Neuronal stem cell (in vitro differentiated cells): ENCODE measurements around the gene THEM4.
"Not testable (repeated sequence)": the region's sequence is repeated elsewhere in the genome, so short reads cannot be mapped to it uniquely, and the experiment has no call there.

Experiments used
- DNase-seq: peaks from one replicate; pipeline ENCODE4 v3.0.0-alpha.2; 2013; ENCODE audit warnings: low spot score
- H2AFZ ChIP-seq: one replicate; pipeline ENCODE4 v1.6.1; 2013; ENCODE audit warnings: mild to moderate bottlenecking, low read length, inconsistent platforms
- H2AK5ac ChIP-seq: 2 replicates; pipeline ENCODE4 v1.6.1; 2013; ENCODE audit warnings: low read depth, mild to moderate bottlenecking, inconsistent platforms, low read length, moderate library complexity, mixed read lengths
- H2BK120ac ChIP-seq: 2 replicates; pipeline ENCODE4 v1.6.1; 2013; ENCODE audit warnings: low read depth, mild to moderate bottlenecking, inconsistent platforms, low read length, moderate library complexity, mixed read lengths
- H2BK12ac ChIP-seq: one replicate; pipeline ENCODE4 v1.6.1; 2013; ENCODE audit warnings: low read length, inconsistent platforms
- H2BK15ac ChIP-seq: 2 replicates; pipeline ENCODE4 v1.6.1; 2013; ENCODE audit warnings: mild to moderate bottlenecking, low read length, inconsistent platforms, mixed read lengths
- H2BK5ac ChIP-seq: one replicate; pipeline ENCODE4 v1.6.1; 2013; ENCODE audit warnings: inconsistent platforms, mild to moderate bottlenecking, low read length, moderate library complexity
- H3K14ac ChIP-seq: one replicate; pipeline ENCODE4 v1.6.1; 2013; ENCODE audit warnings: low read length, inconsistent platforms
- H3K18ac ChIP-seq: 2 replicates; pipeline ENCODE4 v1.6.1; 2013; ENCODE audit warnings: low read length, inconsistent platforms
- H3K23ac ChIP-seq: 2 replicates; pipeline ENCODE4 v1.6.1; 2013; ENCODE audit warnings: low read depth, mild to moderate bottlenecking, mixed read lengths, low read length, inconsistent platforms; ENCODE audit not compliant: poor library complexity
- H3K27ac ChIP-seq: replicated peaks from 3 replicates; pipeline ENCODE4 v1.5.1; 2013; ENCODE audit warnings: low read length, inconsistent platforms
- H3K27me3 ChIP-seq, 3 experiments: 2 replicates each; pipeline ENCODE4 v1.6.1; 2013; ENCODE audit warnings: low read length in 3 of 3, mild to moderate bottlenecking in 2 of 3, inconsistent platforms in 1 of 3, low read depth in 1 of 3, mixed read lengths in 1 of 3, moderate library complexity in 1 of 3; ENCODE audit not compliant: control insufficient read depth in 3 of 3, insufficient read depth in 3 of 3
- H3K36me3 ChIP-seq, 2 donors: replicated peaks in 1 of 2; 2 replicates each; pipeline ENCODE4 v1.6.1; 2013; ENCODE audit warnings: low read length in 2 of 2; ENCODE audit not compliant: control insufficient read depth in 2 of 2, insufficient read depth in 2 of 2
- H3K4ac ChIP-seq: 2 replicates; pipeline ENCODE4 v1.6.1; 2013; ENCODE audit warnings: inconsistent platforms, mild to moderate bottlenecking, low read length, moderate library complexity
- H3K4me1 ChIP-seq, 2 donors: 1 replicate in 1 of 2; 2 replicates in 1 of 2; pipeline ENCODE4 v1.6.1; 2013; ENCODE audit warnings: low read length in 2 of 2, low read depth in 1 of 2; ENCODE audit not compliant: control insufficient read depth in 2 of 2, insufficient read depth in 1 of 2
- H3K4me2 ChIP-seq: one replicate; pipeline ENCODE4 v1.6.1; 2013; ENCODE audit warnings: mild to moderate bottlenecking, low read length, inconsistent platforms; ENCODE audit not compliant: insufficient read depth, poor library complexity, severe bottlenecking
- H3K4me3 ChIP-seq, 2 donors: 2 replicates each; pipeline ENCODE4 v1.5.1; 2013; ENCODE audit warnings: low read length in 2 of 2, mild to moderate bottlenecking in 2 of 2, inconsistent platforms in 1 of 2, moderate library complexity in 1 of 2
- H3K79me1 ChIP-seq: one replicate; pipeline ENCODE4 v1.6.1; 2013; ENCODE audit warnings: low read depth, mild to moderate bottlenecking, inconsistent platforms, low read length, moderate library complexity
- H3K9ac ChIP-seq: one replicate; pipeline ENCODE4 v1.6.1; 2013; ENCODE audit warnings: mild to moderate bottlenecking, low read depth, low read length, inconsistent platforms; ENCODE audit not compliant: poor library complexity
- H3K9me3 ChIP-seq, 2 donors: replicated peaks in 1 of 2; 2 replicates each; pipeline versions ENCODE3 to v1.6.1; 2013; ENCODE audit warnings: low read length in 2 of 2, mild to moderate bottlenecking in 2 of 2, inconsistent platforms in 1 of 2, low read depth in 1 of 2, mixed read lengths in 1 of 2, moderate library complexity in 1 of 2; ENCODE audit not compliant: control insufficient read depth in 2 of 2, insufficient read depth in 1 of 2
- H4K8ac ChIP-seq: one replicate; pipeline ENCODE4 v1.6.1; 2013; ENCODE audit warnings: low read depth, mild to moderate bottlenecking, inconsistent platforms, low read length, moderate library complexity
- H4K91ac ChIP-seq: one replicate; pipeline ENCODE4 v1.6.1; 2013; ENCODE audit warnings: low read length, low read depth, mild to moderate bottlenecking, inconsistent platforms; ENCODE audit not compliant: poor library complexity
- WGBS, 2 donors: extraction: QIAGEN DNeasy Blood & Tissue Kit; methylation state at CpG; one replicate each; pipeline ENCODE4 v1.1.7; 2013; ENCODE audit warnings: missing lambda C conversion rate in 2 of 2, mixed read lengths in 1 of 2; ENCODE audit not compliant: insufficient read length in 2 of 2, insufficient replicate concordance in 1 of 2; ENCODE audit errors: extremely low coverage in 2 of 2; 5-methylcytosine and 5-hydroxymethylcytosine counted together

The THEM4 gene

DNA sequence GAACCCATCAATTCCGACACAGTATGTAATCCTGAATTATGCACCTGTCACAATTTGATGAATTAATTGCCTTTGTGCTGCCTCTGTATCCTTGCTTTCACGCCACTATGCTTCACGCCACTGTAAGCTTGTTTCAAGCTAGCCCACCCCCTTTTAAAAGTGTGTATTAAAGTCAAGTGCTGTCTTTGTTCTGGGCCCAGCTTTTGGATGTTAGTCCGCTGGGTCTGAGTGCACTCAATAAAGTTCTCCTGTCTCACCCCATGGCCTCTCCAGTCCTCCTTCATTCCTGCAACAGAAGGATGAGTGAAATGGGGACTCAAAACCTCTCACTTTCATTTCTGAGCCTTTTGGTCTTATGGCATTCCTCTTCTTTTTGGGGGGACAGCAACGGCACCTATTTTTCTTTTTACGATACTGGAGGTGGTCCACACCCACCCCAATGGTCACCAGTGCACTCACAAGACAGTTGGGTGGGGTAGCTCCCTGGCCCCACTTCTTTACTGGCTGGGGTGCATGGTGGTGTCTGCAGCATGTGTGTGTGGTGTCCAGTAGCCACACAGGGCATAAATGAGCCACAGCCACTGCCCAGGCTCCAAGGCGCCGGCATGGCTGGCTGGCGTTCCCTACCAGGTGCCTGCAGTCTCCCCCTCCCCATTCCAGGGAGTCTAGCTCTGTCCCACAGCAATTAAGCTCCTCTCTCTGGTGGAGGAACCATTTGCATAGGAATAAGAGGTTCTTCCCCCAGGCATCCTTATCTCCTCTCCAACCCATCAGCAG lies 1.8 kb downstream of the THEM4 start:
- peaks cover 1 to 8% of the 10 kb centered on the region in 2 donors for H3K36me3 ChIP-seq
- no peak overlapping the region for H4K8ac ChIP-seq
- no peak overlapping the region for H3K18ac ChIP-seq
- H2BK120ac ChIP-seq: no peak overlapping the region
- no peak overlapping the region for H2BK15ac ChIP-seq
- no peak overlapping the region for H3K4ac ChIP-seq
- H3K79me1 ChIP-seq: peaks cover 2% of the 10 kb centered on the region
- H2AK5ac ChIP-seq: peak overlapping the region; percentile 50
- H3K14ac ChIP-seq: no peak overlapping the region
- DNase-seq: peak; percentile 12
- no peak overlapping the region for H2AFZ ChIP-seq
- no peak overlapping the region for H4K91ac ChIP-seq
- no peak overlapping the region for H3K27ac ChIP-seq
- no peak overlapping the region for H2BK12ac ChIP-seq
- no CpG with 5 or more reads among the region's 9 CpGs for WGBS, 2 donors
- peaks cover 0 to 7% (median 0%) of the 10 kb centered on the region in 3 experiments for H3K27me3 ChIP-seq
- peak overlapping the region in 1 of 2 donors; percentile 97 for H3K4me3 ChIP-seq
- H3K9ac ChIP-seq: no peak overlapping the region
- H3K23ac ChIP-seq: no peak overlapping the region
- peaks cover 0 to 2% of the 10 kb centered on the region in 2 donors for H3K4me1 ChIP-seq
- peaks cover 9 to 11% of the 10 kb centered on the region in 2 donors for H3K9me3 ChIP-seq
- H3K4me2 ChIP-seq: no peak overlapping the region
- H2BK5ac ChIP-seq: no peak overlapping the region

DNA sequence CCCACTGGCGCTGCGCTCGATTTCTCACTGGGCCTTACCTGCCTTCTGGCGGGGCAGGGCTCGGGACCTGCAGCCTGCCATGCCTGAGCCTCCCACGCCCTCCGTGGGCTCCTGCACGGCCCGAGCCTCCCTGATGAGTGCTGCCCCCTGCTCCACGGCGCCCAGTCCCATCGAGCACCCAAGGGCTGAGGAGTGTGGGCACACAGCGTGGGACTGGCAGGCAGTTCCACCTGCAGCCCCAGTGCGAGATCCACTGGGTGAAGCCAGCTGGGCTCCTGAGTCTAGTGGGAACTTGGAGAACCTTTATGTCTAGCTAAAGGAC lies 3.0 kb downstream of the THEM4 start:
- not testable (repeated sequence) for H2BK12ac ChIP-seq, H3K4me2 ChIP-seq, H3K4me1 ChIP-seq, H3K9ac ChIP-seq, H3K4me3 ChIP-seq, H2AK5ac ChIP-seq, H2BK5ac ChIP-seq, H3K14ac ChIP-seq, H3K36me3 ChIP-seq, H3K27me3 ChIP-seq, H3K23ac ChIP-seq, H4K8ac ChIP-seq, DNase-seq, H2AFZ ChIP-seq, H3K4ac ChIP-seq, H2BK120ac ChIP-seq, H3K18ac ChIP-seq, H2BK15ac ChIP-seq, H3K79me1 ChIP-seq, H4K91ac ChIP-seq, H3K27ac ChIP-seq
- WGBS, 2 donors: no CpG with 5 or more reads among the region's 14 CpGs
- H3K9me3 ChIP-seq: peaks cover 9 to 16% of the 10 kb centered on the region in 2 donors

DNA sequence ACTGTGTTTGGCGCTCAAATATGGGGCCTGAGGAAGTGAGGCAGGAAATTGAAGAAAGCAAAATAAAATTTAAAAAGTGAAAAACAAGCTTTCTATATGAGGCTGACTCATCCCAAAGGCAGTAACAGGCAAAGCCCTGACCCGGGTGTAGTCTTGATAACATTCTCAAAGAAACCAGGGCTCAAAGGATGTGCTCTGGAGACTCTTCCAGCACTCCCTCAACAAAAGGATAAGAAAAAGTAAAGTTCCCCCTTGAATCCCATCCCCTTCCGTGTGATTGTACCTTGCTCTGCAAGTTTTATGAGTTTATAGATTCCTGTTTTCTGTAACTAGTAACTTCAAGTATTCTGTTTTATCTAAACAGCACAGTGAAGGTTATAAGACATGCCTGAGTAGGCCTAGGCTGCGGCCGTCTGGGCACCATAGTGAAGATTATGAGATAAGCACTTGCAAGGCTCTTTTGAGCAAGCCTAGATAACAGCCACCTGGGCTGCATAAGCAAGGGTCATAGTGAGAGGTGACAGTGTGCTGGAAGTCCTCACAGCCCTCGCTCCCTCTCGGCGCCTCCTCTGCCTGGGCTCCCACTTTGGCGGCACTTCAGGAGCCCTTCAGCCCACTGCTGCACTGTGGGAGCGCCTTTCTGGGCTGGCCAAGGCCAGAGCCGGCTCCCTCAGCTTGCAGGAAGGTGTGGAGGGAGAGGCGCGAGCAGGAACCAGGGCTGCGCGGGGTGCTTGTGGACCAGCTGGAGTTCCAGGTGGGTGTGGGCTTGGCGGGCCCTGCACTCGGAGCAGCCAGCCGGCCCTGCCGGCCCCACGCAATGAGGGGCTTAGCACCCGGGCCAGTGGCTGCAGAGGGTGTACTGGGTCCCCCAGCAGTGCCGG lies 3.6 kb downstream of the THEM4 start:
- H2BK12ac ChIP-seq, H3K4me1 ChIP-seq, H3K4me2 ChIP-seq, H2BK15ac ChIP-seq, H3K4ac ChIP-seq, H3K36me3 ChIP-seq, H3K4me3 ChIP-seq, H3K18ac ChIP-seq, H3K27me3 ChIP-seq, H3K14ac ChIP-seq, H3K9ac ChIP-seq, DNase-seq, H2BK120ac ChIP-seq, H2AFZ ChIP-seq, H3K27ac ChIP-seq, H2AK5ac ChIP-seq, H2BK5ac ChIP-seq, H3K23ac ChIP-seq, H4K8ac ChIP-seq, H4K91ac ChIP-seq, H3K79me1 ChIP-seq: not testable (repeated sequence)
- WGBS, 2 donors: no CpG with 5 or more reads among the region's 22 CpGs
- H3K9me3 ChIP-seq: peaks cover 9 to 16% of the 10 kb centered on the region in 2 donors

DNA sequence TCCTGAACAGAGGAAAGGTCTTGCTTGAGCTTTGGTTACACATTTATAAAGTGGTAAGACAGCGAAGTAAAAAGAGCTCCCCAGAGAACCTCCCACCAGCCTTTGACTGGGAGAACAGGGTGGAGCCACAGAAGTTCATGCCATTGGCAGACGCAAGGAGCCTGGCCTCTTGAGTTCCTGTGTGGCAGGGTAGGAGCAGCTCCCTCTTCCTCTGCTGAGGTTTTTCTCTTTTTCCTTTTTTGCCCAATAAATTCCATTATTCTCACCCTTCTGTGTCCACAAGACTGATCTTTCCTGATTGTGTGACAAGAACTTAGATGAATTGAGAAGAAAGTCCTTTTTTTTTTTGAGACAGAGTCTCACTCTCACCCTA lies 4.3 kb downstream of the THEM4 start:
- no peak overlapping the region for H3K4me3 ChIP-seq
- no peak overlapping the region for H3K23ac ChIP-seq
- DNase-seq: no peak

More for the DNA sequence above, 4.3 kb downstream of the THEM4 start:
- Histone ChIP-seq H3K18ac (no peak overlapping the region), H2BK15ac (no peak overlapping the region), H3K9ac (no peak overlapping the region), H2BK5ac (no peak overlapping the region), H3K9me3 (peaks cover 9 to 16% of the 10 kb centered on the region in 2 donors), H3K27me3 (peaks cover 0 to 5% (median 0%) of the 10 kb centered on the region in 3 experiments), H3K4me2 (no peak overlapping the region), H3K14ac (no peak overlapping the region), H2AFZ (no peak overlapping the region), H2BK12ac (no peak overlapping the region), H3K4ac (no peak overlapping the region), H2BK120ac (no peak overlapping the region), H3K36me3 (peaks cover 1 to 8% of the 10 kb centered on the region in 2 donors), H4K8ac (no peak overlapping the region), H2AK5ac (no peak overlapping the region), H3K4me1 (peaks cover 0 to 2% of the 10 kb centered on the region in 2 donors), H4K91ac (no peak overlapping the region), H3K79me1 (peaks cover 4% of the 10 kb centered on the region), H3K27ac (no peak overlapping the region)
- no CpG with 5 or more reads among the region's 2 CpGs for WGBS, 2 donors
